Gastroesophageal sphincter (tissue), 2 donors: Measurements from ENCODE around the gene NR2F6.

ENCODE experiments used
- POLR2A ChIP-seq, 2 donors: fragments of 450-650 bp; IDR thresholded peaks; one replicate each; pipeline ENCODE4 v1.6.1; 2017; ENCODE audit warnings: antibody characterized with exemption in 2 of 2, mild to moderate bottlenecking in 2 of 2, moderate library complexity in 1 of 2
- POLR2AphosphoS5 ChIP-seq: sonication (generic); formaldehyde crosslinking; IDR thresholded peaks from one replicate; pipeline ENCODE4 v1.6.1; 2017; ENCODE audit warnings: antibody characterized with exemption

GRCh38 chr19:17210296-17210695, 35.4 kb downstream of the NR2F6 start:
- TF ChIP-seq POLR2AphosphoS5 (no peak), POLR2A (IDR thresholded peaks at IDR 0.05) (no peak)
